ENCODE data around the gene FUT1. TPM values are rescaled to one million over a fixed set of nuclear protein-coding genes. Genes with fewer than 3 reads are reported as not detected.
A peak's percentile ranks its signal among the peaks of the same experiment; 100 is the strongest.
"Not testable (repeated sequence)": the region's sequence is repeated elsewhere in the genome, so short reads cannot be mapped to it uniquely, and the experiment has no call there.

Gene FUT1
- total RNA-seq, 1 donor from 2014 or later = 4.4 TPM

- Mint-ChIP-seq H3K9me3 (ENCODE audit: unreplicated experiment) (no peaks in the 10 kb centered on the region), H3K27me3 (ENCODE audit: unreplicated experiment) (peaks cover 1% of the 10 kb centered on the region), H3K4me1 (ENCODE audit: low read depth, unreplicated experiment) (peaks cover 3% of the 10 kb centered on the region), H3K27ac (ENCODE audit: unreplicated experiment) (no peak overlapping the region), H3K36me3 (ENCODE audit: unreplicated experiment) (no peaks in the 10 kb centered on the region), H3K4me3 (ENCODE audit: unreplicated experiment) (no peak overlapping the region)
- no peak for TF ChIP-seq CTCF (IDR thresholded peaks at IDR 0.05; ENCODE audit: partially characterized antibody, unreplicated experiment)
- DNase-seq = no peak
Measured at GRCh38 chr19:48796298-48797083, 44.0 kb upstream of the FUT1 start.

- Mint-ChIP-seq H3K9me3 (ENCODE audit: unreplicated experiment) (no peaks in the 10 kb centered on the region), H3K27ac (ENCODE audit: unreplicated experiment) (peak overlapping the region; percentile 97)
- TF ChIP-seq CTCF (IDR thresholded peaks at IDR 0.05; ENCODE audit: partially characterized antibody, unreplicated experiment) = no peak
Measured at GRCh38 chr19:48795685-48796070, 43.2 kb upstream of the FUT1 start.

GRCh38 chr19:48795055-48795684 lies 42.7 kb upstream of the FUT1 start:
- peak; percentile 95 for TF ChIP-seq CTCF (IDR thresholded peaks at IDR 0.05; ENCODE audit: partially characterized antibody, unreplicated experiment)
- Mint-ChIP-seq H3K36me3 (ENCODE audit: unreplicated experiment) (no peaks in the 10 kb centered on the region), H3K4me3 (ENCODE audit: unreplicated experiment) (peak overlapping the region; percentile 94), H3K4me1 (ENCODE audit: low read depth, unreplicated experiment) (peaks cover 3% of the 10 kb centered on the region), H3K27me3 (ENCODE audit: unreplicated experiment) (peaks cover 1% of the 10 kb centered on the region), H3K27ac (ENCODE audit: unreplicated experiment) (peak overlapping the region; percentile 97), H3K9me3 (ENCODE audit: unreplicated experiment) (no peaks in the 10 kb centered on the region)
- DNase-seq = peak; percentile 89

More at GRCh38 chr19:48795685-48796070, 43.2 kb upstream of the FUT1 start:
- Mint-ChIP-seq H3K4me1 (ENCODE audit: low read depth, unreplicated experiment) (peaks cover 3% of the 10 kb centered on the region), H3K27me3 (ENCODE audit: unreplicated experiment) (peaks cover 1% of the 10 kb centered on the region), H3K36me3 (ENCODE audit: unreplicated experiment) (no peaks in the 10 kb centered on the region), H3K4me3 (ENCODE audit: unreplicated experiment) (peak overlapping the region; percentile 94)
- no peak for DNase-seq

GRCh38 chr19:48794291-48794690 lies 41.9 kb upstream of the FUT1 start:
- TF ChIP-seq CTCF (IDR thresholded peaks at IDR 0.05; ENCODE audit: partially characterized antibody, unreplicated experiment) = no peak
- DNase-seq = no peak
- Mint-ChIP-seq H3K27me3 (ENCODE audit: unreplicated experiment) (no peaks in the 10 kb centered on the region), H3K36me3 (ENCODE audit: unreplicated experiment) (no peaks in the 10 kb centered on the region), H3K27ac (ENCODE audit: unreplicated experiment) (no peak overlapping the region), H3K9me3 (ENCODE audit: unreplicated experiment) (no peaks in the 10 kb centered on the region), H3K4me1 (ENCODE audit: low read depth, unreplicated experiment) (peaks cover 3% of the 10 kb centered on the region), H3K4me3 (ENCODE audit: unreplicated experiment) (peak overlapping the region; percentile 94)

- no peak overlapping the region for H3K27ac Mint-ChIP-seq (ENCODE audit: unreplicated experiment)
- no peak for TF ChIP-seq CTCF (IDR thresholded peaks at IDR 0.05; ENCODE audit: partially characterized antibody, unreplicated experiment)
- DNase-seq = no peak
- no peaks in the 10 kb centered on the region for H3K9me3 Mint-ChIP-seq (ENCODE audit: unreplicated experiment)
- H3K36me3 Mint-ChIP-seq (ENCODE audit: unreplicated experiment) = no peaks in the 10 kb centered on the region
- no peaks in the 10 kb centered on the region for H3K27me3 Mint-ChIP-seq (ENCODE audit: unreplicated experiment)
- H3K4me3 Mint-ChIP-seq (ENCODE audit: unreplicated experiment) = no peak overlapping the region
- peaks cover 3% of the 10 kb centered on the region for H3K4me1 Mint-ChIP-seq (ENCODE audit: low read depth, unreplicated experiment)
Measured at GRCh38 chr19:48793271-48793670, 40.8 kb upstream of the FUT1 start.

GRCh38 chr19:48787331-48787730 lies 34.9 kb upstream of the FUT1 start:
- not testable (repeated sequence) for DNase-seq; H3K9me3 Mint-ChIP-seq (ENCODE audit: unreplicated experiment); H3K27me3 Mint-ChIP-seq (ENCODE audit: unreplicated experiment); H3K27ac Mint-ChIP-seq (ENCODE audit: unreplicated experiment); H3K4me3 Mint-ChIP-seq (ENCODE audit: unreplicated experiment); H3K4me1 Mint-ChIP-seq (ENCODE audit: low read depth, unreplicated experiment); H3K36me3 Mint-ChIP-seq (ENCODE audit: unreplicated experiment)

- H3K9me3 Mint-ChIP-seq (ENCODE audit: unreplicated experiment); H3K4me1 Mint-ChIP-seq (ENCODE audit: low read depth, unreplicated experiment); H3K36me3 Mint-ChIP-seq (ENCODE audit: unreplicated experiment); DNase-seq; H3K4me3 Mint-ChIP-seq (ENCODE audit: unreplicated experiment); H3K27me3 Mint-ChIP-seq (ENCODE audit: unreplicated experiment); H3K27ac Mint-ChIP-seq (ENCODE audit: unreplicated experiment): not testable (repeated sequence)
Measured at GRCh38 chr19:48786422-48786821, 34.0 kb upstream of the FUT1 start.
